Panc1 (cell line): ENCODE measurements around the gene ASPN.

Experiments
- POLR2AphosphoS5 ChIP-seq: IDR thresholded peaks from 2 replicates; pipeline ENCODE4 v1.6.1; 2012; ENCODE audit warnings: mild to moderate bottlenecking, low read depth, low read length, moderate library complexity
- SIN3A ChIP-seq: IDR thresholded peaks from 2 replicates; pipeline ENCODE4 v1.6.1; 2012; ENCODE audit warnings: low read depth, mild to moderate bottlenecking, low read length, moderate library complexity, borderline replicate concordance; ENCODE audit not compliant: insufficient read depth
- TF ChIP-seq, protein P1 (sequence below): fragments of 450-650 bp; IDR thresholded peaks from 2 replicates; pipeline ENCODE4 v1.5.1; 2017; ENCODE audit warnings: mild to moderate bottlenecking

GRCh38 chr9:92407818-92408217 is 74.5 kb downstream of the ASPN start:
- TF ChIP-seq, protein P1, sequence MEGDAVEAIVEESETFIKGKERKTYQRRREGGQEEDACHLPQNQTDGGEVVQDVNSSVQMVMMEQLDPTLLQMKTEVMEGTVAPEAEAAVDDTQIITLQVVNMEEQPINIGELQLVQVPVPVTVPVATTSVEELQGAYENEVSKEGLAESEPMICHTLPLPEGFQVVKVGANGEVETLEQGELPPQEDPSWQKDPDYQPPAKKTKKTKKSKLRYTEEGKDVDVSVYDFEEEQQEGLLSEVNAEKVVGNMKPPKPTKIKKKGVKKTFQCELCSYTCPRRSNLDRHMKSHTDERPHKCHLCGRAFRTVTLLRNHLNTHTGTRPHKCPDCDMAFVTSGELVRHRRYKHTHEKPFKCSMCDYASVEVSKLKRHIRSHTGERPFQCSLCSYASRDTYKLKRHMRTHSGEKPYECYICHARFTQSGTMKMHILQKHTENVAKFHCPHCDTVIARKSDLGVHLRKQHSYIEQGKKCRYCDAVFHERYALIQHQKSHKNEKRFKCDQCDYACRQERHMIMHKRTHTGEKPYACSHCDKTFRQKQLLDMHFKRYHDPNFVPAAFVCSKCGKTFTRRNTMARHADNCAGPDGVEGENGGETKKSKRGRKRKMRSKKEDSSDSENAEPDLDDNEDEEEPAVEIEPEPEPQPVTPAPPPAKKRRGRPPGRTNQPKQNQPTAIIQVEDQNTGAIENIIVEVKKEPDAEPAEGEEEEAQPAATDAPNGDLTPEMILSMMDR = no peak
- TF ChIP-seq SIN3A (no peak), POLR2AphosphoS5 (no peak)
